Measurements from ENCODE around the gene MMUT.
"Not testable (repeated sequence)": the region's sequence is repeated elsewhere in the genome, so short reads cannot be mapped to it uniquely, and the experiment has no call there.

MMUT gene

DNA sequence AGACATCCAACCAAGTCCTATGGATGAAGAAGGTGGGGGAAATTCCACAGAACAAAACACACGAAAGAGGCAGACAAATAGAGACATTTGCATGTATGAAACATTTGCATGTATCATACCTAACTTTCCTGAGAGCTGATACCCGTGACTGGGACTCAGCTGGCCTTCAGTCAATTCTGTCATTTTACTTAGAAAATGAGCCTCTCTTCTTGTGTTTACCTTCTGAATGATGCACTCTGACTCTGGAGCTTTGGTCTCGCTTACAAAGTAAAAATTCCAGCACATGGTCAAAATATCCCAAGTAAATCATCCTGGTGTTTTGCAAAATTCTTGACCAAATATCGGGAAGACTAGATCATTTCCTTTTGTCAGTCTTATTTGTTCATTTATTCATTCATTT, 46.9 kb downstream of the MMUT start:
- no peak overlapping the region for H3K27ac ChIP-seq
- no peak overlapping the region for H3K4me3 ChIP-seq
- TF ChIP-seq, protein P1, sequence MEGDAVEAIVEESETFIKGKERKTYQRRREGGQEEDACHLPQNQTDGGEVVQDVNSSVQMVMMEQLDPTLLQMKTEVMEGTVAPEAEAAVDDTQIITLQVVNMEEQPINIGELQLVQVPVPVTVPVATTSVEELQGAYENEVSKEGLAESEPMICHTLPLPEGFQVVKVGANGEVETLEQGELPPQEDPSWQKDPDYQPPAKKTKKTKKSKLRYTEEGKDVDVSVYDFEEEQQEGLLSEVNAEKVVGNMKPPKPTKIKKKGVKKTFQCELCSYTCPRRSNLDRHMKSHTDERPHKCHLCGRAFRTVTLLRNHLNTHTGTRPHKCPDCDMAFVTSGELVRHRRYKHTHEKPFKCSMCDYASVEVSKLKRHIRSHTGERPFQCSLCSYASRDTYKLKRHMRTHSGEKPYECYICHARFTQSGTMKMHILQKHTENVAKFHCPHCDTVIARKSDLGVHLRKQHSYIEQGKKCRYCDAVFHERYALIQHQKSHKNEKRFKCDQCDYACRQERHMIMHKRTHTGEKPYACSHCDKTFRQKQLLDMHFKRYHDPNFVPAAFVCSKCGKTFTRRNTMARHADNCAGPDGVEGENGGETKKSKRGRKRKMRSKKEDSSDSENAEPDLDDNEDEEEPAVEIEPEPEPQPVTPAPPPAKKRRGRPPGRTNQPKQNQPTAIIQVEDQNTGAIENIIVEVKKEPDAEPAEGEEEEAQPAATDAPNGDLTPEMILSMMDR (IDR thresholded peaks at IDR 0.05) = no peak
- no peak for DNase-seq (ENCODE audit: low spot score)

DNA sequence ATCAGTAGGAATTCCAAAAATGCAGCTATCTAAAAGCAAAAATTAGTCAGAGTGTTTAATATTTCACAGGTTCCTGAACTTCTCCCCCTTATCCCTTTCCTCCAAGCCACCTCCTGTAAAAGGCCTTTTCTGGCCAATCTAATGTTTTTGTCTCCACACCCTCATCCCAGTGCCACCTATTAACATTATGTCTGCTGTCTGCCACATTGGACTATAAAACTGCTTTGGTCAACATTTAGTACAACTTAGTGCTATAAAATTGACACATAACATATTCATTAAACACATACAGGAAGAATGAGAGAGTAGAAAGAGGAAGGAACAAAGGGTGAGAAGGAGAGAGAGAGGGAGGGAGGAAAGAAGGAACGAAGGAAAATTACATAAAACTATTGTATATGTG, 47.7 kb downstream of the MMUT start:
- H3K4me3 ChIP-seq = no peak overlapping the region
- TF ChIP-seq, protein P1 (IDR thresholded peaks at IDR 0.05) = no peak
- DNase-seq (ENCODE audit: low spot score) = no peak
- H3K27ac ChIP-seq = no peak overlapping the region

DNA sequence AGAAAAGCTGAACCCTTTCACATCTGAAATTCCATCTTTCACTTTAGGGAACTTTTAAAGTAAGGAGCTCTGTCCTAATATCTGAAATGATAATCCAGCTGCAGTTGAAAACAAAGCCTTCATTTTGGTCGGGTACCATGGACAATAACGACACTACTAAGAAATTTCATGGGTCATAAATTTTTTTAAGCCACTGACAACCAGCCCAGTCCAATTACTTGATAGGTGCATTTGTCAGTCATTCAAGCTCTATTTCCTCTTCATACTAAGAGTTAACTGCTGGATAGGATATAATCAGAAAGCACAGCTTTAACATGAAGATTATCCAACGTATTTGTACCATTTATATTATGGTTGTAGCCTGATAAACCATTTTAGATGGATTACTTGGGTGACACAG, 52.5 kb downstream of the MMUT start:
- TF ChIP-seq, protein P1 (IDR thresholded peaks at IDR 0.05) = no peak

DNA sequence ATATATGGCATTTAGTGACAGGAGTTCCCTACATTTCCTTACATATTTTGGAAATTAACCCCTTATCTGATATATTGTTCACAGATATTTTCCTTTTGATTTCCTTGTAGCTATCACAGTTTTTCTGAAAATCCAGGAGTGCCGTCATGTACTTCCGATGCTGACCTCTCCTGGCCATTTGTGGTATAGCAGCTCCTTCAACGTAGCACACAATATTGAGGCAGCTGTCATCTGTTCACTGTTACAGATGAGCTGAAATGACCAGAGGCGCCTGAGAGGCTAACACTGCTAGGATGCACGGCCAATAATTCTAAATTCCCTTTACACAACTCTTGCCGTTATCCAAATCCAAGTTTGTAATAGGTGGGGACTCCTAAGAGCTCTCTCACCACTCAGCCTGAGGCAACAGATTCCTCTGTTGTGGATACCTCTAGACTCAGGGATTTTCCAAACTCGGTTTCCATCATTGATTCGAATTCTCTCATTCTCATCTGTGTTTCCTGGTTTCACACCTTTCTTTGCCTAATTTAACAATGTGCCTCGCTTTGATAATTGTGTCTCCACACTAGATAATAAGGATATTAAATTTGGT, 53.0 kb downstream of the MMUT start:
- TF ChIP-seq, protein P1 (IDR thresholded peaks at IDR 0.05) = peak; percentile 57
- no peak overlapping the region for H3K4me3 ChIP-seq
- H3K27ac ChIP-seq = no peak overlapping the region
- DNase-seq (ENCODE audit: low spot score) = no peak

More for the DNA sequence above, 52.5 kb downstream of the MMUT start:
- H3K4me3 ChIP-seq = no peak overlapping the region
- H3K27ac ChIP-seq = no peak overlapping the region
- no peak for DNase-seq (ENCODE audit: low spot score)

DNA sequence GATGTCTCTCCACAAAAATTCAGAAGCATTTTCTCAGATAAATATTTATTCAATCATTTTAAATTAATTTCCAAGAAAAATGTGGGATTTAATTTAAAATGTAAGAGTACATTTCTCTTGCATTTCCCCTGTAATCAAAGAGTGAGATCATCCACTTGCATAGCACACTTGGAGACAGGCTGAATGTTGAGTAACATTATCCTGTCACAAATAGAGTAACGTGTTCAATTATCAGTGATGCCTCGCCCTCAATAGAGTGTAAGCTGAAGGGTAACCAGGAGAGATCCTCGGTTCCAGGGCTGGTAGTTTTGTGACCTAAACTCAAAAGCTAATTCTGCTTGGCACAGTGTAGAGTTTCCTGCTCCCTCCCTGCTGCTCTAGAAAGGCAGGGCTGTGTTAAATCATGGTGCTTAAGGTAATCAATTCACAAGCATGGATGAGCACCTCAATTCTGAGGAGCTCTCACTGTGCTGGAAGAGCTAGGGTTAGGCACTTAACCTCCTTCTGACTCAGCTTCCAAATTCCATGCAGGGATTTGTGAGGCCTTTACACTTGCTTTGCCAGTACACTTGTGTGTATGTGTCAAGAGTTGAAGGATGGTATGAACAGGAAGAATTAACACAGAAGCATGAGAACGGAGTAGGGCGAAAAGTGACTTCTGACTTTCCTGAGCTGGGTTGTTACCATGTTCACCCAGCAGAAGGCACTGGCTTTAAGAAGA, 56.6 kb downstream of the MMUT start:
- TF ChIP-seq, protein P1 (IDR thresholded peaks at IDR 0.05) = no peak
- no peak for DNase-seq (ENCODE audit: low spot score)
- no peak overlapping the region for H3K4me3 ChIP-seq
- H3K27ac ChIP-seq = no peak overlapping the region

DNA sequence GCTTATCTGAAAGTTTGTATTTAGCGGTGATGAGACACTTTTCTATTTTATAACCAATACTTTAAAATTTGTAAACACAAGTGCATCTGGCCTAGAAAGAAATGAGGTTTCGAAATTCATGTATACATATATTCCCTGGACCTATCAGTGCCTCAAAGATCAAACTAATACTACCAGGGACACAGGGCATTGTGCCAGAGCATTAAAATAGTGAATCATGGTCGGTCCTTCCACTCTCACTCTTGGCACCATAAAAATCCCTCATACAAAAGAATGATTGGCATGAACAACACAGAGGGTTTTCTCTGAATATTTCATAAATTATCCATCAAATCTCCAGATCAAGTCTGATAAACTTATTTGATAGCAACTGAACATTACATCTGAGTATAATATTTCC, 62.0 kb downstream of the MMUT start:
- H3K27ac ChIP-seq = no peak overlapping the region
- DNase-seq (ENCODE audit: low spot score) = no peak
- TF ChIP-seq, protein P1 (IDR thresholded peaks at IDR 0.05) = no peak
- no peak overlapping the region for H3K4me3 ChIP-seq

DNA sequence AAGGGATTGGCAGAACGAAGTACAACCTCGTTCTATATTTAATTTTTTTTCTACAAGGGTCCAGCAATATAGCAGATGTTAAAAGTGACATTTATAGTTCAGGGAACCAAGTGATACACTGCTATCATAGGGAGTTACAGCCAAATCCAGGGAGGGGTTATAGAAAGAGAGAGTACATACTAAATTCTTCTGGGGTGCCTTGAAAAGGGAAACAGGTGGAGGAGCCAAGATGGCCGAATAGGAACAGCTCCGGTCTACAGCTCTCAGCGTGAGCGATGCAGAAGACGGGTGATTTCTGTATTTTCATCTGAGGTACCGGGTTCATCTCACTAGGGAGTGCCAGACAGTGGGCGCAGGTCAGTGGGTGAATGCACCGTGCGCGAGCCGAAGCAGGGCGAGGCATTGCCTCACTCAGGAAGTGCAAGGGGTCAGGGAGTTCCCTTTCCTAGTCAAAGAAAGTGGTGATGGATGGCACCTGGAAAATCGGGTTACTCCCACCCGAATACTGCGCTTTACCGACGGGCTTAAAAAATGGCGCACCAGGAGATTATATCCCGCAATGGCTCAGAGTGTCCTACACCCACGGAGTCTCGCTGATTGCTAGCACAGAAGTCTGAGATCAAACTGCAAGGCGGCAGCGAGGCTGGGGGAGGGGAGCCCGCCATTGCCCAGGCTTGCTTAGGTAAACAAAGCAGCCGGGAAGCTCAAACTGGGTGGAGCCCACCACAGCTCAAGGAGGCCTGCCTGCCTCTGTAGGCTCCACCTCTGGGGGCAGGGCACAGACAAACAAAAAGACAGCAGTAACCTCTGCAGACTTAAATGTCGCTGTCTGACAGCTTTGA, 76.2 kb downstream of the MMUT start:
- not testable (repeated sequence) for H3K27ac ChIP-seq; H3K4me3 ChIP-seq; DNase-seq (ENCODE audit: low spot score)
